Daoy (cell line): ENCODE data around the gene GRB10. TPM values are rescaled to one million over a fixed set of nuclear protein-coding genes. Genes with fewer than 3 reads are reported as not detected.

Experiments
- DNase-seq: peaks from one replicate; pipeline ENCODE4 v3.0.0-alpha.2; 2015; ENCODE audit warnings: low read depth
- total RNA-seq: library from RNA; depleted of rRNA; stranded (reverse); fragments of >200 nt; shearing (Covaris generic); gene quantifications from 2 replicates; pipeline ENCODE4 v1.2.3, GENCODE V29; 2014

Gene GRB10
- total RNA-seq, 1 experiment from 2014 or later: 66.3 TPM

DNA sequence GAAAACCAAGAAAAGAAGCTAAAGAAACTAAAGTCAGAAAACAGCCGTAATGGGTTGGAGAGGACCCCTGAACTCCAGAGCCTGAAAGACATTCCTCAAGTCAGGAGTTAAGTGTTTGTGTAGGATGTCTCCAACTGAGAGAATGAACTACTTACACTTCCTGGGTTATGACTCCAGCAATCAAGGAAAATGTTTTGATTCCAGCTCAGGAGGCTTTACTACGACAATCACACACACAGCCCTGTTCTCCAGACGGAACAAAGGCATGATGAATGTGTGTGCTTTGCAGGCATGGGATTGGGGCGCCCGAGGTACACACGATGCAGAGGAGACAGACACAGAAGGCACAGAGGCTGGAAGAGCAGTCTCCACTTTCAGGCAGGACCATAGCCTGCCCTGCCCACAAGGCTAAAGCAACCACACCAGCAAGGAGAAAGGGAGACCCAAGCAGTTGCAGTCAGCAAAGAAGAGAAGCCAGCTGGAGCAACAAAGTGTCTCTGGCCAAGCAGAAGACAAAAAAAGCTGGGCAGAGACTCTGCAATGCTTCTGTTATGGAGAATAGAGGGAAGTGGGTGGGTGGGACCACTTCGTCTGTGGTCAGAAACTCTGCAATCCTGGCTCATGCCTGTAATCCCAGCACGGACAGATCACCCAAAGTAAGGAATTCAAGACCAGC, 89.1 kb downstream of the GRB10 start:
- no peak for DNase-seq

DNA sequence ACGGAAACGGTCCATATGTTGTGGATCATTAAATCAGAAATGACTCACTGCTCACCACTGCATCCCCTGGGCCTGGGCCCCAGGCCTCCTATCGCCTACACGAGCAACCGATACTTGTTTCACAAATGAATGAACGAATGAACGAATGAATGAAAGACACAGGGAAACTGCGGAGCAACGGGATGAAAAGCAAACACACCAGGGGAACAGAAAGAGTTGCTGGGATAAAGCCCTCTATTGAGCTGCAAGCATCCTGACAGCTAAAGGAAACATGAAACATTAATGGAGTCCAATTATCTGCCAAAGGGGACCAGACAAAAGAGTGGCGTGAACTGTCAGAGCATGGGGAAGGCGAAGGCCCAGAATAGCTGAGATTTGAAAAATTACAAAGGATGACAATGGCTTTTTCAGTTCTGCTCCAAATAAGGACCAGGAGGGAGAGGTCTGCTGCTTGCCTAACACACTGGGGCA, 92.1 kb downstream of the GRB10 start:
- no peak for DNase-seq

DNA sequence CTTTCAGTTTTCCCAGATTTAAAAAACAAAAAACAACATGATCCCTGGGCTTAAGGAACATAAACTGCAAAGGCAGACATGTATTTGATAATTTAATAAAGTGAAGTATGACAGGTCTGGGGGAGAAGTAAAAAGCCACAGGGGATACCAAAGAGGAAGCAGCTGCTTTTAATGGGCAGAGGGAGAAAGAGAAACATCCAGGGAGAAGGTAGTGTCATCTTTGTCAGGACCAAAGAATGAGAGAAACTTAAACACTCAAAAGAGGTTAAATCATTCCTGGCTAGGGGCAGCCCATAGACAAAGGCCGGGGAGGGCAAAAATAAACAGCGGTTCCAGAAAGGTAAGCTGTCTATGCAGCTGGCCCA, 94.5 kb downstream of the GRB10 start:
- DNase-seq: no peak

DNA sequence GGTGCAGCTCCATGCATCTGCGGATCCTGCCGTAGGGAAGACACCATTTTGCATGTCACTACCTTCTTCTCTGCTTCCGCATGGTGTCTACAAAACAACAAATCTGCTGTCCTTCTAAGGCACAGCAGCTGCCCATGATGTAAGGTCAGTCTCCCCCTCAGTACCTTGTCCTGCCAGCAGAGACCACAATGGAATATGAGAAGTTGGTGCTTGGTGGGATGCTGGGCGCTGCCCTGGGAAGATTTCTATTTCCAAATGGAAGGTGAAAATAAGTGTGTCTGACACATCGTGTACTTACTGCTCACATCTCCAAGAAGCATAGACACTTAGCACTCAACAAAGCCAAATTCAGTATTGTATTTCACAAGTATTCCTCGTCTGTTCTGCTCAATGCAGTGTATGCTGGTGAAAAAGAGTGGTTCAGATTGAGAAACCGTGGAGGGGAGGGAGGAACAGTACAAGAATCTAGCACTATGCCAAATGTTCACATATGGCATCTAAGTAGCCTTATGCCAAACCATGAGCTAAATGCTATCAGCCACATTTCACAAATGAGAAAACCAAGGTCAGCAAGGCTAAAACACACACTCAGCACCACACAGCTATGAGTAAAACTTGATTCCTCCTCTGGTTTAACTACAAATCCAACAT, 95.0 kb downstream of the GRB10 start:
- no peak for DNase-seq

DNA sequence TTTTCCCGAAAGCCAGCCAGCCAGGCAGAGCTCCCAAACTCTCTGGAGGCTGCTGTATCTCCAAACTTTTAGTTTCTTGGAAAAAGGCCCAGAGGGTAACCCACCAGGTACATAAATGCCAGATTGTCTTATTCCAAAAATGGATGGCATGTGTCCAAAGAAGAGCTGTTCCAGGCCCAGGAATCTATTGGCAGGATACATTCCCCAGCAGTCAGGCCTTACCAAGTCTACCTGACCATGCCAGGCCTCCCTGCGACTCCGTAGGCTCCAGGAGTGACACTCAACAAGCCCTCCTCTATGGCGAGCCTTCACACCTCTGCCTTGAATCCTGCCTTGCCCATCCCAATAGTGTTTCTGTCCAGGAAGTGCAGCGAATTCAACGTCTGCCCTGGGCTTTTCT, 95.6 kb downstream of the GRB10 start:
- no peak for DNase-seq

DNA sequence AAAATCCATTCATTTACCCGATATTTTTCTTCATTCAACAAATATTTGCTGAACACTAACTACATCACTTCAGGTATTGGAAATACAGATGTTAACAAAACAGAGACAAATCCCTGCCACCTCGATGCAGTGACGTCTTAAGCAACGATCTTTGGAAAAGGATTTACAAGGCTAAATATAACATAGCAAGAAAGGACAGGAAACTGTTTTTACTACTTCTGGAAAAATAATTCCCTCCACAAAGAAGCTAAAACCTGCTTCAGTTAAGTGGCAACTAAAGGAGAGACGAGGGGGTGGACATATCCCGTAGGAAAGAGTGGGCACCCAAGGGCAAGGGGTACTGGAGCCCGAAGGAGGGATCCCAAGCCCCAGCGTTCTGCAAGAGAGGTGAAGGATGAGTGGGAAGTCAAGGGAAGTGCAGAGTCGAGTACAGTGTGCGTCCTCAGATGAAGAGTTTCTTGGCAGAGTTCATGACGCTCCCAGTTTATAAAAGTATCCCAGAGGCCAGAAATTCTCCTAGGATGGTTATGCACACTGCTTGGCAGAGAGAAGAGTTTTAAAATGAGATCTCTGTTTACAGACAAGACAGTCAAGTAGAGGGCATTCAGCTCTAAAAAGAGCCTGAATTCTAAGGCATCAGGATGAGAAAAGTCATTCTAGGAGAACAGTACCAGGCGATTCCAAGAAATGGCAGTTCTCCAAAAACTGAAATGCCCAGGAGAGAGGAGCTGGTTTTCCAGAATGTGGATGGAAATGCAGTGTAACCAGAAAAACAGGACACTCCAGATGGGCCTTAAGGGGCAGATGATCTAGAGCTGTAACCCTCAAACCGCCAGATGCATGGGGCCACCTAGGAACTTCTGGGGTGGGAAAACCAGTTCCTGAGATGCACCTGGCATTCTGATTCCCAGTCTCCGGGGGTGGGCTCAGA, 97.3 kb downstream of the GRB10 start:
- no peak for DNase-seq

DNA sequence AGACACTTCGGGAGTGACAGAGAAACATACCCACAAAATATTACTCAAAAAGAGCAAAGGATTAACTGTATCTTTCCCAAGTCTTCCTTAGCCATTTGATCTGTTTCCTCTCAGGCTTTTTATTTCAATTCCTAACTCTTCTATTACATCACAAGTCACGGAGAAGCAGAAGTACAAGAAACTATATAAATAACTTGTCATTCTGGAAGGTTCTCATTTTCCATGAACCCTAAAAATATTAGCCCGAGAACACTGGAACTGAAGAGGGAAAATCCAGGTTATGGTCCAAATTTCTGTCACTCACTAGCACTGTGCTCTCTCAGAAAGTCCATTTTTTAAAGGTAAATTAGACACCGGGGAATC, 98.0 kb downstream of the GRB10 start:
- DNase-seq: no peak

DNA sequence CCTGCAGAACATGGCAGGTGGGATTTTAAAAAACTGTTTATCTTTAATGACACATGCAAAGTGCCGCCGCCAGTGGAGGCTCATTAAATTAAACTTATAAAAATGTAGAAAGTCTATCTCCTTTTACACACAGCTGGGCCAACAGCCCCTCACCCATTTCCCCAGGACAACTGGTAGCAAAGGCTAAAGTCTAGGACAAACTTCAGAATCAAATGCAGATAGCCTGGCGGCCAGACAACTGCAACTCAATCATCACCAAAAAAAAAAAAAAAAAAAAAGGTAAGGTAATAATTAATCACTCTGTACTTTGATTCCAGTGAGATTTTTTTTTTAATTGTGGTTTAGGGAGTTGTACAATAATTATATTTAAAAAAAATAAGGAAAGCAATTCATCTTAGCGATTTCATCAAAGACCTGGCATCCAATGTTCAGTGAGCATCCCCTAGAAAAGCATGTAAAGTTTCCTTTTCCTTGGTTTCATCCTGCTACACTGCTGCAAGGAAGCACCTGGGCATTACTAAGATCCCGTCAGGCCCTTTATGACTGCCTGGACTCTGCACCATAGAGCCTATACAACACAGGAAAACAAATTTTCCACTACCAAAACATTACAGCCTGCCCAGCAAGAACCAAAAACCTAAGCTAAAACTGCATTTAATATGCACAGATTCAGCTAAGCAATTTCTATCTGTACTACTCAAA, 98.5 kb downstream of the GRB10 start:
- no peak for DNase-seq

DNA sequence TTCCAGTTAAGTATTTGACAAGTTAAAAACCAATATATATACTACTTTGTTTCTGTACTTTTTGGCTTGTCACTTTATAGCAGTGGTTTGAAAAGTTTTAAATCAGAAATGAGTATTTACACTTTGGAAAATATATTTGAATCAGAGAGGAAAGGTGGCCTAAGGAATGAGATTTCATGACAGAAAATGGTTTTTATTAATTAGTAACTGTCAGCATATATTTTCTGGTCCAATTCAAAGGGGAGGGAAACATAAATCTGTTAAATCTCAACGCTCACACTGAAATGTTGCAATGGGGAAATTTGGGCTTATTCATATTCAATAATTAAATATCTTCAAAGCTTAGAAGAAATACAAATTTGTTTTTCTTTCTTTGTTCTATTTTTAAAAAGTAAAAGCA, 100.1 kb downstream of the GRB10 start:
- no peak for DNase-seq

DNA sequence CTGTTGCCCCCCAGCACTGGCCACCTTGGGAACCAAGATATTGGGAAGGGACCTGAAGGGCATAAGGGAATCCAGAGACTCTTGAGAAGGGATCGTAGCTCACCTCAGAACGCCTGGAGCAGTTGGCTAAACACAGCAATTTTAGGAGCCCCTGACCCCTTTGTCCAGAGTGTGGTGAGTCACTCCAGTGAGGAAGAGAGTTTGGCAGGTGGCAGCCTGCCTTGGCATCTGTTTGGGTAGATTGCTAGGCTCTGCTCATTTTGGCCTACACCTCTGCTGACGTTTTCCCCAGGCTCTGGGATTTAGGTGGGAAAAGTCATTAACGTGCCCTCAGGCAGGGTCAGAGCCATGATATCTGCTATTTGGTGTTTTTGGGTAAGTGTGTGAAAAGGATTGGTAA, 100.6 kb downstream of the GRB10 start:
- DNase-seq: no peak

DNA sequence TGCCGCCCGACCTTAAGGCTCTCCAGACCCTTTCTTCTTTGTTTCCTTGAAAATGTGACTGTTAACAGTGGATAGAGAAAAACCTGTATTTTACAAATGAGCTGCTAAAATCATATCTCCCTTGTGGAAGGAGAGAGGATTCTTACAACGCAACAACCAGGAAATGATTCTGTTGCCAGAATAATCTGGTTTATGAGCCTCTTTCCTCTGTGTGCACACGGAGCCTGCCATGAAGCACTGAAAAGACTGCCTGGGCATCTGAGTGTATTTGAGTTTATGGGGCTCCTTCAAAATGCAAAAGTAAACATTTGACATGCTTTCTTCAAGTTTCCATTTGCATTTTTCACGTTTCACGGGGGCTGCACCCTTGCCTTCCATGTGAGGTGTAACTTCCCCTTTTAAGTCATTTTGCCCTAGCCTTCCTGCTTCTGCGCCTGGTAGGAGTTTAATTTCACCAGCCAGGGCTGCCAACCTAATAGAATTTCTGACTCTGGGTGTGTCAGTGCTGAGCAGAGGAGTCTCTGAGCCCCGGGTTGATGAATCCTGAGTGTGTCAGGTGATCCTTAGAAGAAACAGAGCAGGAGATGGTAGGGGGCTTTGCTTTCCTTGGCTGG, 101.2 kb downstream of the GRB10 start:
- no peak for DNase-seq

DNA sequence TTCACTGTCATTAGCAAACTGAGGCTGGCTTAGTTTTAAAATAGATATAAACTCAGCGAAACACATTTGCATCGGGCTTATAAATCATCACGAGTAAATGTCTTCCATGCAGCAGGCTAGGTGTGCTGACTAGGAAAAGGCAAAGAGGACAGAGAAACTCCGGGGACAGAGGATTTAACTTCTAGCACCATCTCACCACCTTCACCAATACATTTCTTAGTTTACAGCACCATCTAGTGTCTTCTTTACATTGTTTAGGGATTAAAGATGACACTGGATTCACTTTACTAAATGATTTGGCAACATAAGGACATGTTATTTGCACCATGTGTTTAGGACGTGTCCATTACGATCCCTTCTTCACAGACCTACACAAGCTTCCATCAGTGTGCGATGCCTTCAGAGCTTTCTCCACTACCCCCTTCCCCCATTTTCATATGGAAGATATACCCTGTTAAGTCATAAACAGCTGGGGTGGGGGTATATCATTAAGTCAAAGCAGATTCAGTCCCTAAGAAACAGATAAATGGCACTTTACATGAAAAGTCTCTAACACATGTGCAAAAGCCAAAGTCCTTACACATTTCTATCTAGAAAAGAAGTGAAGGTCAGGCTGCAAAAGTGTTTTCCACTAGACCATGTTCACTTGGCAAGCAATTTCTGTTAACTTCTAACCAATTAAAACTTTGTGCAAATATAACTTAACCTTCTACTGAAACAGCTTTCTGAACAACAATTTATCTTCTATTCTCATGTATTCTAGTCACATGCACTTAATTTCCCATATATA, 103.3 kb downstream of the GRB10 start:
- DNase-seq: no peak

DNA sequence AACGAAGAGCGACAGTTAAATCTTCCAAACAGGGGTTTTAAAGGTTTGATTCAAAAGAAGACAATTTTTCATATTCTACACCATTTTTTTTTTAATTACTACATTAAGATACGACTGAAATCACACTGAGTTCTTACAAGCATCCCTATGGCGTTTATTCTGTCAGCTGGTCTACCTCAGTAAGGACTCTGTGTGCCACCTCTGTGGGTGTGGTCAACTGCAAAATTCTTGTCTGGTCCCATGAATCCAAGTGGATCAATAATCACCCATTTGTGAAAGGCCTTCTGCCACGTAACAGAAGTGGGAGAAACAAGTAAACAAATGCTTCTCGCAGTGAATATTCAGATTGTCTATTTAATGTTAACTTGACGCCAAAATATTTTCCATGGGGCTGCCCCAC, 104.1 kb downstream of the GRB10 start:
- DNase-seq: no peak

DNA sequence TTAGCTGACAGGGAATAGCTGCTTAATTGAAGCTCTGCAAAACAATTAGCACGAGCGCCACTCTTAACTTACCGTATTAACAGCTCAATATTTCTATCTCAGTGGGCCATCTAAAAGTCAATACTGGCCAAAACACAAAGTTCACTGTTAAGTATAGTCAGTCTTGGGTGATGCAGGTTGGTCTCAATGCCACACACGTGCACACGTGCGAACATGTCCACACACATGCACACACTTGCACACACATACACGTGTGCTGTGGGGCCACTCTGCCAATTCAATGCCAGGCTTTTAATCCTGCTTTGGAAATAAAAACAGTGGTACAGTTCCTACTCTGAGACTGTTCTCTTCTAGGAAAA, 105.1 kb downstream of the GRB10 start:
- DNase-seq: no peak

DNA sequence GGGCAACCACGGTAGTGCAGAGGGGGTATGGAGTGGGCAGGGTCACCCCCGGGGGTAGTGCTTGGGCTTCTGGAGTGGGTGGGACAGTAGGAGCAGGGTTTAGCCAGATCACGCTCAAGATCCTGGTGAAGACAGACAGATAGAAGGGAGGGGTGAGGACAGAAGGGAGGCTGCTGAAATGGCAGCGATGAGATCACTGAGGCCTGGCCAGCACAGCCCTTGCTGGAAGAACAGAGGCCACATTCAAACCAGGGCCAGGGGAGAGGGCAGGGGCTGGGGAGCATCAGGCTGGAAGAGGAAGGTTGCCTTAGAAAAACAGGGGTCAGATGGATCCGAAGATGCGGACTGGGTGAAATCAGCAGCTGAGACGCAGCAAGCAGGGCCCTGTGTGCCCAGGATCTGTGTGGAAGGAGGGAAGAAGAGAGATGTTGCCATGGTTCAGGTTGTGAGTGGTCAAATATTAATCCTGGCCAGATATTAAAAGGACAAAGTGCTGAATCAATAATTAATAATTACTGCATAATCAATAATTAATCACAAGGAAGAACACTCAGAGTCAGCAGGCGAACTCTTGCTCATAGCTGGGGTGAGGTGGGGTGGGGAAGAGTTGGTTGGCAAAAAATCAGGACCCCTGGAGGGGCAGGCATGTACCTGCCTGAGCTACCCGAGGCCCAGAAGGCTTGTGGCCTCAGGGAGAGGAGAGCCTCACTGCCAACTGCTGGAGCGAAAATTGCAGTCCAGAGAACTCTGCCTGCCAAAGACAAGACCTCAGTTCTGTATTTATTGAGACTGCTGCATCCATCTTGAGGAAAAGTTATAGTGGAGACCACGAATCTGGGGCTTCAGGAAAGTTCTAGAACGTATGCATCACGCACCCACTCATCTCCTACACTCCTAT, 105.7 kb downstream of the GRB10 start:
- DNase-seq: no peak

DNA sequence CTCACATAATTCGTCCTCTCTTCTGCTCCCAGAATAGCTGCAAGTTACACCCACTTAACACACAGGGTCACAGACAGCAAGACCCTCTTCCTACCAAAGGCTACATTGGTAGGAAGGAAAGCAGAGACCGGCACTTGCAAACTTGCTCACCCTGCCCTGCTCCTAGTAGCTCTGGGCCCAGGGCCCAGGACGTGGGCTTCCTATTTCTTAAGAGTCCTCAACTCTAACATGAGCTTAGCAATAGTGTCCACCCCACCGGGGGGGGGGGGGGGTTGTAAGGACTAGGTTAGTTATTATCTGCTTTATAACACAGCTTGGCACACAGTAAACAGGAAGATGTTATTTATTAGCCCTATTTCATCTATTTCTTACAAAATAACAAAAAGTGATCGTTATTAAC, 106.6 kb downstream of the GRB10 start:
- no peak for DNase-seq

DNA sequence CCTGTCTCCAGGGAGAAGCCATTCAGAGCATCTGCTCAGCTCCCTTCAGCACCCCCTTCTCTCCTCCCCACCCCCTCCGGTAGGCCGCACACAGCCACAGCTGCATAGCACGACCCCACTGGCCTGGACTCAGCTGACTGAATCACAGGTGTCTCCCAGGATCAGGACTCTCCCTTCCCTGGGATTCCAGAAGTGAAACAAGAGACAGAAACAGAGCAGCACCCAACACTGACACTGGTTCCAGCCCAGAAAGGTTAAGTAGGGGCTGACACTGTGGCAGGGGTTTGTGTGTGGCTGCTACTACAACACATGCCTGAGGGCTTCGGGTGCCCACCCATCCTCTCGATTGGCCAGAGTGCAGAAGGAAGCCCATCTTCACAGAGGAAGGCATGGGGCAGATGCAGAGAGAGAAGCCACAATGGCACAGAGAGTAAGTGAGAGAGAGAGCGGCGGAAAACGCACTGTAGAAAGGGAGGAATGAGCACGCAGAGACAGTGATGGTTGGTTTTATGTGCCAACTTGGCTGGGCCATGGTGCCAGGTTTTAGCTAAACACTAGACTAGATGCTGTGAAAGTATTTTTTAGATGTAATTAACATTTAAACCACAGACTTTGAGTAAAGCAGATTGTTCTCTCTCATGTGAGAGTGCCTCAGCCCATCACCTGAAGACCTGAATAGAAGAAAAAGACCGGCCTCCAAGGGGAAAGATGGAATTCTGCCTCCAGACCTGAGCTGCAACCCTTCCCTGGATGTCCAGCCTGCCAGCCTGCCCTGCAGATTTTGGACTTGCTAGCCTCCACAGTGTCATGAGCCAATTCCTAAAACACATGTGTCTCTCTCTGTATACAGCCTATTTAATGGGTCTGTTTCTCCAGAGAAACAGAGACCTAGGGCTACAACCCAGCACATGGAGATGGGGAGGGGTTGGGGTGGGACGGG, 107.5 kb downstream of the GRB10 start:
- DNase-seq: no peak

DNA sequence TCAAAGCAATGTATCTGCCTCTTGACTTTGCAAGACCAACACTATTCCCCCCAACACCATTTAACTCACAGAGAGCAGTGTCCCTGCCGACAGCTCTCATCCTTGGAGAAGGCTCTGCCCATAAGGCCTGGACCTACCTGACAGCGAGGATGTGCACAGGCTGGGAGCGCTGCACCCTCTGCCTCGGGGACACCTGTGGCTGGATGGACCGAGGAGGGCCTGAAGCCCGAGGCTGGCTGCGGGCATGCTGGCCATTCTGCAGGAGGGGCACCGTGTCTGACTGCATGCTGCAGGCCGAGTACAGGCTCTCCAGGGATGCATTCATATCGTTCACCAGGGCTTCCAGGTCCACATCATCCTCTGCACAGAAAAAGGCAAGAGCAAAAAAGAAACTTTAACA, 108.4 kb downstream of the GRB10 start:
- DNase-seq: no peak

DNA sequence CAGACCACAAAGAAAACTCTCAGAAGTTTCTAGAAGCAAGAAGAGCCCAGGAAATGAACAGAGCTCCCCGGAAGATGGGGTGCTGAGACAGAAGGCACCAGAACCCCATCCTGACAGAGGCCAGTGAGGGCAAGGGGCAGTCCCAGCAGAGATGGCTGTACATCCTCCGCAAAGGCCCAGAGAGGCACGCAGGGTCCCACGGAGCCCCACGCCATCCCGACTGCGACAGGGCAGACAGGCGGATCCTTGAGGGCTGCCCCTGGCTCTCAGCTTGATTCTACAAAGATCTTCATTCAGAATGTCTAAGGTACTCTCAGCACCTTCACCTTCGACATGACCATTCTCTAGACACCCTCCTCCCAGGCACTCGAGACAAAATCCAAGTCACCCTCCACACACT, 109.6 kb downstream of the GRB10 start:
- no peak for DNase-seq
